HG02884 (cell line): ENCODE measurements around the gene PDXP.
"Not testable (repeated sequence)": the region's sequence is repeated elsewhere in the genome, so short reads cannot be mapped to it uniquely, and the experiment has no call there.

Experiments used
- ATAC-seq: cut with Tn5 transposase; IDR thresholded peaks from one replicate; pipeline ENCODE4 v1.9.1; 2021; ENCODE audit warnings: mild to moderate bottlenecking, moderate library complexity; ENCODE audit not compliant: unreplicated experiment

The PDXP gene

DNA sequence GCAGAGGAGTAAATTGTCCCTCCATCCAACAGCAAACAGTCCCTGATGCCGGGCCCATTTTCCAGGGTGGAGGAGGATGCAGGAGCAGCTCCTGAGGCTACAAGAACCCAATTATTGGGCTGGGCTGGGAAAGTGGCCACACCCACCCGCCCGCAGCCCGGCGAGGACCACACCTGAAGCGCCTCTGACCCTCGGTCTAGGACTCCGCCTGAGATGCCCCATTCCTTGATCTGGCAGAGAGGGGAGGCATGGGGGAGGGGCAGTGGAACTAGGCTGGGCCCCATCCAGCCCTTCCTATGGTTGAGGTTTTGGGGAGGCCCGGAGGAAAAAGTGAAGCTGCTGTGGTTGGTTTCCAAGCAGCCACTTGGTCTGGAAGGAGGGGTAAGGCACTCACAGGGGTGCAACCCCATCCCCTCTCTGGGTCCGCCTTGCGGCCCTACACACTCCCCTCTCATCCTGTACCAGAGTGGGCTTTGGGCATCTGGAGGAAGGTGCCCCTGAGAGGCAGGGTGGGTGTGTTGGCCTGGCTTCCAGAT is 14.5 kb downstream of the PDXP start:
- ATAC-seq = no peak

DNA sequence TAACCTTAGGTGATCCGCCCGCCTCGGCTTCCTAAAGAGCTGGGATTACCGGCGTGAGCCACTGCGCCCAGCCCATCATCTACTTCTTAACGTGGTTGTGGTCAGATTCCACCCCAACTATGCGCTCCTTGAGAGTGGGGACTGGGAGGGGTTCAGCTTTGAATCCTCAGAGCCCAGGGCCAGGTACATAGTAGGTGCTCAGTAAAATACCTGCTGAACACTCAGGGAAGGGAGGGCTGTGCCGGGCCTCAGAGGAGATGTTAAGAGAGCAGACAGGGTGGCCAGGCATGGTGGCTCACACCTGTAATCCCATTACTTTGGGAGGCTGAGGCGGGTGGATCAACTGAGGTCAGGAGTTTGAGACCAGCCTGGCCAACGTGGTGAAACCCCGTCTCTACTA is 15.7 kb downstream of the PDXP start:
- ATAC-seq = no peak

DNA sequence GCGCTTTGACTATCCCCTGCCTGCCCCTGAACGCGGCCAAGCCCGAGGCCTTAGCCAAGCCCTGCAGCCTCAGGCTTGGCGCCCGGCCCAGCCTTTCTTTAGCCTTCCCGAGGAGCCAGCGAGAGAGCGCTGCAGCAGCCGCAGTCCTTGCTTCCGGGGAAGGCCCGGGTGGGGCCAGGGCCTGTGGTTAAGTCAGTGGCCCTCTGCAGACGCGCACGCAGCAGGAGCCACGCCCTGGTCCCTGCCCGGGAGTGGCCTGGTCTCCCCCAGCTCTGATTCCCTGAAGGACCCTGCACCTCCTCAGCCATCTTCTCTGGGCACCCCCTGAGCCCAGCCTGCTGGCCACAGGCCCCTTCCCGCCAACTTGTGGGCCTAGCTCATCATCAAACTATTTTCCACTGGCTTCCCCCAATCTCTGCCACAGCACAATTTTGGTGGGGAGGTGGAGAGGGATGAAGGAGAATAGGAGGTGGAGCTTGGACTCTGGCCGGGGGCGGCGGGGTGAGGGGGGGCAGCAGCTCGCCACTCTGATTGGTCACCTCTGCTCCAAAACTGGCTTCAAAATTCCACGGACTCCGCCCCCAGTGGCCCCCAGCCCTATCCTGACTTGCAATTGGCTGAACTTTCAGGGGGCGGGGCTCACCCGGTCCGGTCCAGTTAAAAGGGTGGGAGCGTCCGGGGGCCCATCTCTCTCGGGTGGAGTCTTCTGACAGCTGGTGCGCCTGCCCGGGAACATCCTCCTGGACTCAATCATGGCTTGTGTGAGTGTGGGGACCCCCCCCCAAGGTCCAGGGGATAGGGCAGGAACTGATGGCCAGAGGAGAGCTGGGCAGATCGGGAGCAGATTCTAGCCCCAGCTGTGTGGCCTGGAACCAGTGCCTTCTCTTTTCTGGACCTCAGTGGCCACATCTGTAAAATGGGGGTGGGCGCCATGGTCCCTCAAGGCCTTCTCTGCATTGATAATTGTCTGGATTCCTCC is 16.7 kb downstream of the PDXP start, which contains the start of gene LGALS1:
Gene LGALS1, plus strand, starts transcription at position 686 of the 979 bp plus-strand sequence. Its CDS starts 67 bp downstream, at position 753.
- peak; percentile 45 for ATAC-seq

DNA sequence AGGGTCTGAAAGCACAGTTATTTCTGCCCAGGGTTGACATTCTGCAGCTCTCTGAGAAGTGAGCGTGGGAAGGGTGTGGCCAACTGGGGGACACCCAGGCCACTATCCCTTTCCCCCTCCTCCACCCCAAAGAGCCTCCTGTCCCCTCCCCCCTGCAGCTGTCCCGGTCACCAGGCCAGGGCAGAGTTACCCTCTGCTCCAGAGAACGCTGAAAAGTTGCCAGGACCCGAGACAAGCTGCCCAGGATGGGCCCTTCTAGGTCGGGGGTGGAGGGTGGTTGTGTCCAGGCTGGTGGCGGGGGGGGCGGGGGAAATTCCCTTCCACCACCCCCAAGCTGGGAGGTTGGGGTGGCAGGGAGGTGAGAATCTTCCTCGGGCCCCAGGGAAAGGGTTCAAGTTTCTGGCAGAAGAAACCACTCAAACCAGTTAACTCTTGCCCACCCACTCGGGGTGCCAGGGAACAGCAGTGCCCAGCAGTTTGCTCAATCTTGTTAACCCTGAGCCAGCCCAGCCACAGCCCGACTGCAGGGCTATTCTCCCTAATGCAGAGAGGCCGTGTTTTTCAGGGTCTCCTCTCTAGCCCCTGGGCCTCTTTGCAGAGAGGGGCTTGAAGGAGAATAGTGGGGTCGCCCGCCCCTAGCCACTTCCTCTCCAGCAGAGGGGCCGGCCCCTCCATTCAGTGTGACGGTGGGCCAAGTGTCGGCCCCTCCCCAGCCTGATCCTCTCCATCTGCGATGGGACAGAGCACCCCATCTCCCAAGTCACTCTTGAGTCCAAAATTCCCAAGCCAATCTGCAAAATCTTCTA is 17.6 kb downstream of the PDXP start:
- peak; percentile 3 for ATAC-seq

DNA sequence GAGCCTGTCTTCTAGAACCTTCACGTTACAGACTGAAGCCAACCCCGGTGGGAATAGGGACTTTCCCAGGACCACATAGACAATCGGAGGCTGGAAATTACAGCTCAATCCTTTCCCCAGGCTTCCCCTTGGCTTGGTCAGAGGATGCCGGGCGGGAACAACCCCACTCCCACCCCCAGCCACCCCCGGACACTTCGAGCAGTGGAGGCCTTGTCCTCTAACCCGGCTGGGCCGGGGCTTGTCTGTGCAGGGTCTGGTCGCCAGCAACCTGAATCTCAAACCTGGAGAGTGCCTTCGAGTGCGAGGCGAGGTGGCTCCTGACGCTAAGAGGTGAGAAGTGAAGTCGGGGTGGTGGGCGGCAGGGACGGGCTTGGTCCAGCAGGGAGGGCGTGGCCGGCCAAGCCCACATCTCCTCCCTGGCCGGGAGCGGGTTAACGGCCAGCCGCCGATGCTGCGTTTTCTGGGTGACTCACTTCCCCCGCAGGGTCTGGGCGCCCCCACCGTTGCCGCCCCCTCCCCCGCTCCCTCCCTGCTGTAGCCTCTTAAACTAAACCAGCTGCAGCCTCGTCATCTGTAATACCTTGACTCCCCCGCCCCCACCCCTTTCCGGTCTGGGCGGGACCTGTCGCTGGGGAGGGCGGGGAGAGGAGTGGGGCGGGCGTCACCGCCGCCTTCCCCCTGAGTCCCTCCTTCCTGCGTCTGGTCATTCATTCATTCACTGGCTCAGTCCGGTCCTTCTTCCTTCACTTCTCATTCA is 18.4 kb downstream of the PDXP start:
- ATAC-seq = peak; percentile 41

DNA sequence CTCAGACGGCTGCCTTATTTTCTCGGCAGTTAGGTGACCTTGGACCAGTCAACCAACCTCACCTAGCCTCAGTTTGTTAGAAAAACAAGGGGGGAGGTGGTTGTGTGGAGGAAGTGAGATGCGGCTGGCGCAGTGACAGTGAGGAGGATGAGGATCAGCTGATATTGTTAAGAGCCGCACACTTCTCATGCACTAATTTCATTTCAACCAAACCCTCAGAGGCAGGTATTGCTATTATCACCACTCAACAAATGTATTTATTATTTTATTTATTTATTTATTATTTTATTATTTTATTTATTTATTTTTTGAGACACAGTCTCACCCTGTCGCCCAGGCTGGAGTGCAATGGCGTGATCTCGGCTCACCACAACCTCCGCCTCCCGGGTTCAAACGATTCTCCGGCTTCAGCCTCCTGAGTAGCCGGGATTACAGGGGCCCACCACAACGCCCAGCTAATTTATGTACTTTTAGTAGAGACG is 19.0 kb downstream of the PDXP start:
- peak; percentile 4 for ATAC-seq

DNA sequence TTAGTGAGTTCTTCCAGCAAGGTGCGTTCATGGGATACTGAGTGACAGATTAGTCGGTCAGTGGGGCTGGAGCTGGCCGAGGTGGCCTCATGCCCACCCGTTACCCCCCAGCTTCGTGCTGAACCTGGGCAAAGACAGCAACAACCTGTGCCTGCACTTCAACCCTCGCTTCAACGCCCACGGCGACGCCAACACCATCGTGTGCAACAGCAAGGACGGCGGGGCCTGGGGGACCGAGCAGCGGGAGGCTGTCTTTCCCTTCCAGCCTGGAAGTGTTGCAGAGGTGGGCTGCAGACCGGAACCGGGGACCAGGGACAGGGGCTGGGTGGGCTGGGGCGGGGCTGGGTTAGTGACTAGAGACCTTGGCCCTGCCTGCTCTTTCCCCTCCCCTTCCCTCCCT is 19.8 kb downstream of the PDXP start:
- ATAC-seq = no peak

DNA sequence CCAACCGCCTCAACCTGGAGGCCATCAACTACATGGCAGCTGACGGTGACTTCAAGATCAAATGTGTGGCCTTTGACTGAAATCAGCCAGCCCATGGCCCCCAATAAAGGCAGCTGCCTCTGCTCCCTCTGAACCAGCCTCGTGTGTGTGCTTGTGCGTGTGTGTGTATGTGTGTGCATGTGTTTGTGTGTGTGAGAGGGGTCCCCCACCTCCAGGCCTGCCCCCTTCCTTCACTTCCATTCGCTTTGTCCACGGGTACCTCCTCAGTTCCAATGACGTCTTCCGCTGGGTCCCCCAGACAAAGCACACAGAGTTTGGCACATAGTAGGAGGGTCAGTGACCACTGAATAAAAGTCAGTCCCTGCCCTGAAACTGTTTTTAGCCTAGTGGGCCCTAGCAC is 21.1 kb downstream of the PDXP start:
- no peak for ATAC-seq

DNA sequence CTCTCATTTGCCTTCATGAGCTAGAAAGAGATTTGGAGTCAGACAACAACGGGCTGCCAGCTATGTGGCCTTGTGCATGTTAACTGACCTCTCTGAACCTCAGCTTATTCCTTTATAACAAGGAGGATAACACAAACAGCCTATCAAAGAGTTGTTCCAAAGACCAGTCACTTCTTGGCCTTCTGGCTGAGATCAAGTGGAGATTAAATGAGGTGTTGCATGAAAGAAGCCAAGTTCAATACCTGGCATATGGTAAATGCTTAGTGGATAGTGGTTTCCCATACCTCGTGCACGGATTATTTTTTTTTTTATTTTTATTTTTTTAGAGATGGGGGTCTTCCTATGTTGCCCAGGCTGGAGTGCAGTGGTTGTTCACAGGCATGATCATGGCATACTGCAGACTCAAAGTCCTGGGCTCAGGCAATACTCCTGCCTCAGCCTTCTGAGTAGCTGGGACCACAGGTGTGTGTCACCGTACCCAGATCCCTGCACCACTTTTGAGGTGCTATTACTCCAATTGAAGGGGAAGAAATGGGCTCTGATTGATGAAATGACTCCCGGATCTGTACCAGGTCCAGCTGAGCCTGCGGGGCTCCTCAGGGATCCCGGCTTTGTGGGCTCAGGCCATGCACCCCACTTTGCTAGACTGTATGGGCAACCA is 21.8 kb downstream of the PDXP start:
- ATAC-seq = no peak

DNA sequence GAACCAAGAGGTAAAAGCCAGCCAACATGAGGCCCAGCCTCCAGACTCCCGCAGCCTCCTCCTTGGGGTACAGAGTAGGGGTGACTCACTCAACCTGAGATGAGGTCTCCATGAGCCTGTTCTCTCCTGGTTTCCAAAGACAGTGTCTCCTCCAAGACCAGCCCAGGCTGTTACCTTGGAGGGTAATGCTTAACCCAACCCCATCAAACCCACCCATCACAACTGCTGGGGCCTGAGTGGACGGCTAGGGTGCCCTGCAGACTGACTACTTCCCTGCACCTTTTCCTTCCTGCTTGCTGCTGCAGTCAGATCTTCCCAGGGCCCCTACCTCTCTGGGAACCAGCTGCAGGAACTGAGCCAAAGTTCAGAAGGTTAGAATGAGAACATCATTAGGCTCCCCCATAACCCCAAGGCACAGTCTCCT is 22.5 kb downstream of the PDXP start:
- no peak for ATAC-seq

DNA sequence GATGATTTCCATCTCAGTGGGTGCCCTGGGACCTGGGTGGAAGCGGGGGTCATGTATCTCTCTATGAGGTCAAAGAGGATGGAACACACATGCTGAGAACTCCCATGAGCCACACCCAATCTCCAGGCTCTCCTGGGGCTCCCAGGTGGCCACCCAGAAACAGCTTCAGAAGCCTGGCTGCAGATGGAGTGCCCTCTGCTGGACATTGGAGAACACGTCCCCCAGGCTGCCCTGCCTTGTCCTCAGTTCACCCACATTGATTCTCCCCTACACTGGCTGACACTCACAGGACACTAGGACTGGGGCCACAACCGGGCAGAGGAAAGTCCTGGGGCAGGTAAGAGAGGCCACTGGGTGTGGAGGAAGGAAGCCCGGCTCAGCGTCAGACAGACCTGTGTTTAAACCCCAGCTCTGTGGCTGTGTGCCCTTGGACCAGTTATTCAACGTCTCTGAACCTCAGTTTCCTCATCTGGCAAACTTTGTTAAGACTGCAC is 23.1 kb downstream of the PDXP start:
- ATAC-seq = no peak

DNA sequence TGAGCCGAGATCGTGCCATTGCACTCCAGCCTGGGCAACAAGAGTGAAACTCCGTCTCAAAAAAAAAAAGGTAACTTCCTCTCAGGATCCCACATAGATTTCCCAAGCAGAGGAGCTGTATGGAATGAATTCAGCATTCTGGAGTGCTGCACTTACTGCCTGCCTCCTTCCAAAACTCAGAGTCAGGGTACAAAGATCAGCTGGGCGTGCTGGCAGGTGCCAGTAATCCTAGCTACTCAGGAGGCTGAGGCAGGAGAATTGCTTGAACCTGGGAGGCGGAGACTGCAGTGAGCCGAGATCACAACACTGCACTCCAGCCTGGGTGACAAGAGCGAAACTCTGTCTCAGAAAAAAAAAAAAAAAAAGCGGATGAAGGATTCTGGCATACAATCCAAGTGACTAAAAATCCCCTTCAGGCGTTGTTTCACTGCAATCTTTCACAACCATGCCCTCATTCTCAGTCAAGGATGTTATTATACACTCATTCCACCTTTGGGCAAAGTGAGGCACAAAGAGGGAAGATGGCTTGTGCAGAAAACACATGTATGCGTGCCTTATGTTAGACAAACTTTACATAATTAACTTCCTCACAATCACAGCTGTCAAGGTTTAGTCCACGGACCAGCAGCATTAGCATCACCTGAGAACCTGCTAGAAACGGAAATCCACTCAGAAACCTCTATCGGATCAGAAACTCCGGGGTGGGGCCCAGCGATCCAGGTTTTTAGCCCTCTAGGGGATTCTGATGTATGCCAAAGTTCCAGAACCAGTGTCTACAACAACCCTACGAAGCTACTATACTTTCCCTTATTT is 26.5 kb downstream of the PDXP start:
- no peak for ATAC-seq

DNA sequence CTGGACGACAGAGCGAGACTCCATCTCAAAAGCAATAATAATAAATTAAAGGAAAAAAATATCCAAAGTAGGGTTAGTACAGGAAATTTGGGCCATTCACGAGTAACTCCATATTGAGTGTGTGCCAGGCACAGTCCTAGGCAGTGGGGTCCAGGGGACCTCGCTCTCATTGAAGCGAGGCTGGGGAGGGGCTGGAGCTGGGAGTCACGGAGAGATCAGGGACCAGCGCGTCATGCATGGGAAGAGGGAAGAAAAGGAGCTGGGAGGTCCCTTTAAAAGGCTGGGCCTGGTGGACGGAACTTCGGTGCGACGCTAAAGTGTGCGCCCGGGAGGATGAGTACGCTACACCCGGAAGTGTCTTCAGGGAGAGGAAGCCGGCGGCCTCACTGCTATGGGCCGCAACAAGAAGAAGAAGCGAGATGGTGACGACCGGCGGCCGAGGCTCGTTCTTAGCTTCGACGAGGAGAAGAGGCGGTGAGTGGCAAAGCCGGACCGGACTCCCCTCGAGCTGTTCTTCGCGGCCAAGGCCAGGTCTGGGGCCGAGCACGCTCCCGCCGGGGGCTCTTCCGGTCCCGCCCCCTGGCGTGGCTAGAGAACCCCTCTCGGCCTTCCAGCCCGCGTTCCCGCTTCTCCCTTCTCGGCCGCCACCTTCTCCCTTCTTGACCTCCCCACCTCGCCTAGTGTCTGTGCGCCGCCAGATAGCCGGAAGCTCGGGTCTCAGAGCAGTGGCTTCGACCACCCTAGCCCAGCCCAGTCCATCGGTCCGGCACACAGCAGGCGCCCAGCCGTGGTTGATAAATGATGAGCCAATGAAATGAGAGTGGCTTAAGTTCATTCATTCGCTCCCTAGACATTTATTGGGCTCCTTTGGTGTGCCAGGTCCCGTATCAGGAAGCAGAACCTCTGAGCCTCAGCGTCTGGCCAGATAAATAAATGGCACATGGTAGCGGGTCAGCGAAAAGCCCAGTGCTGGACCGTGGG is 27.8 kb downstream of the PDXP start, which contains the start of gene NOL12:
Gene NOL12, plus strand, starts transcription at position 342 of the 981 bp plus-strand sequence. Its CDS starts 50 bp downstream, at position 392.
- ATAC-seq = peak; percentile 70

DNA sequence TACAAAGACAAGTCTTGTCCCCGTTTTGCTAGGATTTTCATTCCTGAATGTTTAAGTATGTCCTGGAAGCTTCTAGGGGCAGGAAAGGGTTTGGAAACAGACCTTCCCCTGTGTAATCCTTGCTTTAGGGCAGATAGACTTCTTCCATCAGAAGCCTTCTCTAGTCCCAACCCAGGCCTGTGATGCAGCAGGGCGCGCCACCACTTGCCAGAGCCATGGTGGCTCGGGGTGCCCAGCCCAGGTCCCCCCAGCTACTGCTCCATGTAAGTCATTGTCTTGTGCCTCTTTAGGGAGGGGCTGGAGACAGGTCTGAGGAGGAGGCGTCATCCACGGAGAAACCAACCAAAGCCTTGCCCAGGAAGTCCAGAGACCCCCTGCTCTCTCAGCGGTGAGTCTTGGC is 31.9 kb downstream of the PDXP start:
- no peak for ATAC-seq

DNA sequence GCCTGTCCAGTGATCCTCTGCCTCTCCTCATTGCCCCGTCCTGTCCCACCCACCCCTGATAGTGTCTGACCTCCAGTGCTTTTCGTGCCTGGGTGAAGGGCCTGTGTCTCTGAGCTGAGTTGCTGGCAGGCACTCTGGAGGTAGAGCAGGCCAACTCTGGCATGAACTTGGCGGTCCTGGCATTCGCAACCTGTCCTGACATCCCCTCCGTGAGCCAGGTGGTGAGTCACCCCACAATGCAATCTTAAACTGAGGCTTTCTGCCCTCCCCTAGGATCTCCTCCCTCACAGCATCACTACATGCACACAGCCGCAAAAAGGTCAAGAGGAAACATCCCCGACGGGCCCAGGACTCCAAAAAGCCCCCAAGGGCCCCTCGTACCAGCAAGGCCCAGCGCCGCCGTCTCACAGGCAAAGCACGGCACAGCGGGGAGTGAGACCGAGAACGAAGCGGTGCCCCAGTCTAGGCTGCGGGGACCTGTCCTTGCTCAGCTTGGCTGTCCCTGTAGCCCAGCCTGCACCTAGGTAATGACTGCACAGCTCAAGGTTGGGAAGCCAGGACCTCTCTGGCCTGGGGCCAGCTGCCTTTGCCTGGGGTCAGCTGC is 32.5 kb downstream of the PDXP start:
- ATAC-seq = no peak

DNA sequence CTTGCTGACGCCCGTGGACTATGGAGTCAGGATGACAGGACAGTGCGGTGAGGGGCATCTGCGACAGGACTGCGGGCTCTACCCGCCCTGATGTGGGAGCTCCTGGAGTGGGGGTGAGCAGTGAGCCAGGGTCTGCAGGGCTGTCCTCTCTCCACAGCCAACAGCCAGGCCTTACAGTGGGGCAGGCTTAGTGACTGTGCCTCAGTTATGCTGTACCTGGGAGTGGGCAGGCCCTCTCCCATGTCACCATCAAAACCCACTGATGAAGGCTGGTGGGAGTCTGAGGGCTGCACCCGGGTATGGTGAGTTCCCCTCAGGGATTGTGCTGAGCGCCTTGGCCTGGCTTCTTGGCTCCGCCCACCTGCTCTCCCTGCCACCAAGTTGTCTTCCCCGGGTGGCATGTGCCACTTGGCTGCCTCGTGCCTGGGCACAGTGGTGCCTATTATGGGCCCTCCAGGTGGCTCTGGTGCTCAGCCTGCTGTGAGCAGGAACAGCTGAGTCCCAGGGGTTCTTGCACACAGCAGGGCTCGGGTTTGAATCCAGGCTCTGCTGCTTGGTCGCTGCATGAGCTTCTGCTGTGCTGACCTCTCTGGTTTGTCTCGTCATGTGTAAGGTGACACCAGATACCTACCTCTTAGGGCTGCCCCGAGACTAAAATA is 34.2 kb downstream of the PDXP start:
- ATAC-seq = no peak

DNA sequence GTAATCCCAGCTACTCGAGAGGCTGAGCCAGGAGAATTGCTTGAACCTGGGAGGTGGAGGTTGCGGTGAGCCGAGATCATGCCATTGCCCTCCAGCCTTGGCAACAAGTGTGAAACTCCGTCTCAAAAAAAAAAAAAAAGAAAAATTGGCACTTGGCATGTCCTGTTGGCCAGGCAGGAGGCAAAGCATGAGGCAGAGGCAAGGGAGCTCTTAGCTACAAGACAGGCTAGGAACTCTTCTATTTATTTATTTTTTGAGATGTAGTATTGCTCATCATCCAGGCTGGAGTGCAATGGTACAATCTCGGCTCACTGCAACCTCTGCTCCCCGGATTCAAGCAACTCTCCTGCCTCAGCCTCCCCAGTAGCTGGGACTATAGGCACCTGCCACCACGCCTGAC is 35.6 kb downstream of the PDXP start:
- ATAC-seq = not testable (repeated sequence)
